Stimulated activated CD4-positive, alpha-beta T cell treated with anti-CD3 and anti-CD28 coated beads, Interleukin-1b, Interleukin-23, amount 100 ng/mL, for 48 hours (primary cell): ENCODE data around the gene GRIA3.

ENCODE experiments used
- DNase-seq: peaks from one replicate; pipeline ENCODE4 v3.0.0-alpha.2; 2020

The GRIA3 gene

DNA sequence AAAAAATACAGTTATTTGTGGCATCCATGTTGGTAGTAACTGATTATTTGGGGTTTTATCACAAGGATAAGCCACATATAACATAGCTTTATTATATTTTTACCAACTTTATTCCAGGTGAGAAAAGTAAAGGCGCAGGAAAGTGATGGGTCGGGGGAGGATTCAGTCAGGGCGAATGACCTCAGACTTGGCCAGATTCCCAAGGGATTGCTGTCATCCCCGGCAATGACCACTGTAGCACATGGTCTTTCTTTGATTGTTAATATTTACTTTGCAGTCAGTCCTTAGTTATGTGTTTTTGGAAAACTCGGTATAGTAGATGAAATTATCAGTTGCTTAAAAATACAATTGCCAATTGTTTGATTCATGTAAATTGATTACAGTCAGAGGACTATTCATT lies 17.6 kb downstream of the GRIA3 start:
- no peak for DNase-seq

DNA sequence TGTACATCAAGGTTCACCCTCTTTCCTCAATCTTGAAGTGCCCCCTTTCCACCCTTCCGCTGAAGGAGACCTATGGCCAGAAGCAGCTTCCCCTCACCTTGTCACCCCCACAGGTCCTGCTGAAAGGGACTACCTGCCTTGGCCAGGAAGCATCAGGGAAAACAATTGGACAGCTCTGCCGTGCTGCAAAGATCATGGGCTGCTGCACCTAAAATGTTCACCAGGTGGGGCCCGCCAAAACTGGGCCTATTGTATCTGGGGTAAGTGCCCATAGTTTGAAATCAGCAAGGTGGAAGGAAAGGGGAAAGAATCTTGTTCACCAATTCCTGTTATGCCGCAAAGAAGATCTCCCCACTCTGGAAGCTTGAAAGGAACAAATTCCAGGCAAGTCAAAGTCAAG lies 18.4 kb downstream of the GRIA3 start:
- DNase-seq: no peak

GRCh38 chrX:123203772-123204171 lies 19.7 kb downstream of the GRIA3 start:
- no peak for DNase-seq

GRCh38 chrX:123206176-123206575 lies 22.1 kb downstream of the GRIA3 start:
- no peak for DNase-seq

DNA sequence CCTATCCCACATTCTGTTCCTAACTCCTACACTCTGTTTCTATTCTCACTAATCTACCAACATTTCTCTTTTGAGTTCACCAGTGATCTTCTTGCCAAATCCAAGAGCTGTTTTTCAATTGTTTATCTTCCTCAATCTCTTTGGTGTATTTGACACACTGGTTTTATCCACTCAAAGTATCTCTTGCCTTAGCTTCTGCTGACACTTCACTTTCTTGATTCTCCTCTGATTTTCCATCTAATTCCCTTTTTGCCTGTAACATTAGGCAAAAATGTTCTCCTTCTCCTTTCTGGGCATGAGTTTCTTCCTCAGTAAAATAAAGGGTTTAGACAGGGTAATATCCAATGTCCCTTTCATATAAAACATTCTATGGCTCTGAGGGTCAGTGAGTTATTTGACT lies 26.2 kb downstream of the GRIA3 start:
- DNase-seq: no peak

GRCh38 chrX:123215397-123216089 lies 31.5 kb downstream of the GRIA3 start:
- DNase-seq: no peak

DNA sequence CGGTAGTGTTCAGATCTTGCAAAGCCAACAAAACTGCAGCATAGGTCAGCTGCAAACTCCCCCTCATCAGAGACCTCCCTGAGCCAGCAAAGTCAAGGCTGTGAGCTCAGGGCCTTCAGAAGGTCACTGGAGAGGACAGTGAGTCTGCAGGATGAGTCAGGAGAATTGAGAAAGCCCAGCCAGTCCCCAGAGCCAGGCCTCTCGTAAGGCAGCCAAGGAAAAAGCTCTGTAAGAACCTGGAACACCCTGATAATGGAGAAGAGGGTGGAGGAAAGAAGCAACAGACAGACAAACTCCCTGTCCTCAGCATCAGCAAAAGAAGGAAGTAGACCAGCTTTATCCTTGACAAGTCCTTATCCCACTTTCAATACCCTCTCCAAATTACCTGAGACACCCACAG lies 33.0 kb downstream of the GRIA3 start:
- DNase-seq: no peak

DNA sequence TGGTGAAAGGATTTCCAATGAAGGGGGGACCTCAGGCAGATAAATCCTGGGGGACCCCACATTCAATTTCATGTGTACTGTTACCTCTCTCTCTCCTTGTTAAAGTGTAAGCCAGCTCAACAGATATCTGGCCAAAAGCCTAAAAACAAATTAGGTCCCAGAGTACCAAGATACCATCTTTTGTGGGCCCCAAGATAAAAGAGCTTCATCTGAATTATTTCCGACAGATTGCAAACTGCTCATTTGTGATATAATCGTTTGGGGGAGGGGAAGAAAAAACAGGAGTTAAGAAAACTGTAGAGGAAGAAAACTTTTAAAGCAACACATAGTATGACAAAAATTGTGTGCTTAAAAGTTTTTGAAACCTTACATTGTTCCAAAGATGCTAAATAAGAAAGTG lies 33.6 kb downstream of the GRIA3 start:
- DNase-seq: no peak

- no peak for DNase-seq
These were observed 35.8 kb downstream of the GRIA3 start for GRCh38 chrX:123219916-123220315.

DNA sequence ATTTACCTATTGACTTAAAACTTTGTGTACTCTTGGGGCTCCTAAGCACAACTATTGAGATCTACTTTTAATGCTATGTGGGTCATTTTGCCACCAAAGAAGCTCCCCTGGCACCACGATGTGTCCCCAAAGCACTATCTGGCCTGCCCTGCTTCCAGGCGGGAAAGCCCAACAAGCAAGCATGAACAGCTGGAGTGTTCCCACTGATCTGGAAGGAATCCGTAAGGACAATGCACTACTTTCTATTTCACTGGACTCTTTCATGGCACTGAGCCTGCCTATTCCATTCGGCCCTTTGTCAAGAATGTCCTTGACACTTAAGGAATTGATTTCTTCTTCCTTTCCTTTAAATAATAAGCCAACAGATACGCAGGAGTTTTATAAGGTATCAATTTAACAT lies 38.8 kb downstream of the GRIA3 start:
- no peak for DNase-seq

DNA sequence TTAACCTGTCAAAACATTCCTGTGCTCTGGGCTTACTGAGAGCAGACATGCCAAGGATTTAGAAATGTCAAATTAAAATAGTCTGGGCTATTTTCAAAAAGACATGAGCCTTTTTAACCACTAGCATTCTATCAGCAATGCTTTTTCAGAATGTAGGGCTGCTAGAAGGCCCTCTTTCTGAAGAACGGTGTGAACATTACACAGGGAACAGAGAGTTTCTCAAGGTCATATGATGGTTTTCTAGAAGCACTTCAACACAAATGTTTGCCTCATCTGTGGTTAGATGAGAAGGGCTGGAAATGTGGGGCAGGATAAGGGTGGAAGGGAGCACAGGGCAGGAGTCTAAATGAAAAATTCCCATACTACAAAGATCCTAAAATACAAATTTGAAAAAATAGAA lies 39.3 kb downstream of the GRIA3 start:
- no peak for DNase-seq

- DNase-seq: no peak
These were observed 39.8 kb downstream of the GRIA3 start for GRCh38 chrX:123223859-123224258.

DNA sequence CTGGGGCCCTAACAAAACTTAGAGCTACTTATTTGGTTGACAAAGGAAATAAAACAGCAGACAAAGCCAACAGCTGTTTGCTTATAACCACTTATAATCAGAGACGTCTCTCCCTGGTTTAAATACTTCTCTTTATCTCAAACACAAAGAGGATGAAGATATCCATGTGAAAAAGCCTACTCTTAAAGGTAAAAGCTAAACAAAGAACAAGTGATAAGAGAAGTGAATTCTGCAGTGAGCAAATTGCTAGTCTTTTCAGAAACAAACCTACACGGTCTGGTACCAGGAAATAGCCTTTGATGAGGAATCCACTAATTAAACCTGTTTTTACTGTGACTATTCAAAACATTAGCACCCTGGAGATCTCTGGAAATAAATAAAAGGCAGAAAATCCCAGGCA lies 46.7 kb downstream of the GRIA3 start:
- DNase-seq: no peak

- no peak for DNase-seq
These were observed 52.8 kb downstream of the GRIA3 start for GRCh38 chrX:123236859-123237258.

DNA sequence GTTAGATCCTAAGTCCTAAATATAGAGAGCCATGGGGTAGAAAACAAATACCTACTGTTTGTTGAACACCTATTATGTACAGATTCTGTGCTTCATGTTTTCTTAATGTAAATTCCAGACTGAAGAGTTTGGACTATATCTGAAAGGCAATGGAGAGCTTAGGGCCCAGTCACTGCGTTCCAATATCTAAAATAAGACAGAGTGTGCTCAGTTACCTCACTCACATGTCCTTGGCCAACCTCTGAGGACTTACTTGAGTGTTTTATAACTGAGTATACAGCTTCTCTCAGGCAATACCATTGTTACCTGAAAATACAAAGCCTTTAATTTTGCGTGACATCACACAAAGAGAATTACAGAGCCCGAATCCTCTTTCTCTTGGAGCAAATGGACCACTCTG lies 53.2 kb downstream of the GRIA3 start:
- DNase-seq: no peak

DNA sequence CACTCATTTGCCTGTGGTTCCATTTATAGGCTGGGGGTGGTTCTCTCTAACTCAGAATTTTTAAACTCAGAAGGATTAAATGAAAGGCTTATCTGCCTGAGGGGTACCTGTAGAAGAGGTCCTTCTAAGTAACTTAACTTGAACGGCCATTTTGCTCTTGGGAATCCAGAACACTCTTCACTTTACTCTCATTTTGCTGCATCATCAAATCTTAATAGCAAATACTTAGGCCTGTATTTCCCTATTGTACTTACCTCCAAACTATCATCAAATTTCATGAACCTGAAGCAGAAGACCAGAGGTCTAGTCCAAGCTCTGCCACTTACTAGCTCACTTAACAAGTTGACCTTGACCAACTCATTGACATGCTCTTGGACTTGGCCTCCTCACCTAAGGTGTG lies 70.4 kb downstream of the GRIA3 start:
- no peak for DNase-seq

- no peak for DNase-seq
These were observed 72.3 kb downstream of the GRIA3 start for GRCh38 chrX:123256378-123256777.

- no peak for DNase-seq
These were observed 76.9 kb downstream of the GRIA3 start for GRCh38 chrX:123260920-123261418.

GRCh38 chrX:123263270-123263669 lies 79.2 kb downstream of the GRIA3 start:
- DNase-seq: no peak

- DNase-seq: no peak
These were observed 79.7 kb downstream of the GRIA3 start for GRCh38 chrX:123263747-123264146.

DNA sequence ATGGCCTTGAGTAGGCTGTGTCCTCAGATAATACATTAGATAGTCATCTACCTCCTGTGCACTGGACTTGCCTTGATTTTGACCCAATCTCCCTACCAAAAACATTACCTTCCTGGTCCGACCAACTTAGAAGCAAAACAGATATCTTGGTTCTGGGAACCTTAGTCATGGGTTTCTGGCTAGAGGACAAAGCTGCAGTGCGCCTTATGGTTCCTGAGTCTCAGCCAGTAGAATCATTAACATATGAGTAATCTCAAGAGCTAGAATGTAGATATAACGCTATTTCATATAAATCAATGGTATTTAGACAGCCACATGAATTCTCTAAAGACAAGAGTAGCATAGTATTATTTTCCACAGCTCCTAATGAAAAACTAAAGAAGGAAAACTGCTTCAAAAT lies 83.1 kb downstream of the GRIA3 start:
- no peak for DNase-seq

GRCh38 chrX:123271902-123272301 lies 87.8 kb downstream of the GRIA3 start:
- no peak for DNase-seq

DNA sequence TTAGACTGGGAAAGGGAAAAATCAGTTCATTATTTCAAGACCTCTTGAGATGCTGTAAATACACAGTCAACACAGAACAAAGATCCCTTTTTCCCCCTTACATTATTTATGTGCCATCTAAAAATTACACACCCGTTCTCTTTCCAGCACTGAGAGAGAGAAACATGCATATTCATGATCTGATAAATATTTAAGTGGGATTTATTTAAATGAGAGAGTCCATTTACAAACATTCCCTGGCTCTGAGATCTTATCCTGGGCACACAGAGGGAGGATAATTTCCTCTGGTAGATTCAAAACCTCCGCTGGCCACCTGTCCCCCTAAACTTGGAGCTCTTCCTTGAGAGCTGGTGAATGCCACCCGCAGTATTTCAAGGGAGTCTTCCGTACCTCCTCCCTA lies 88.6 kb downstream of the GRIA3 start:
- no peak for DNase-seq

DNA sequence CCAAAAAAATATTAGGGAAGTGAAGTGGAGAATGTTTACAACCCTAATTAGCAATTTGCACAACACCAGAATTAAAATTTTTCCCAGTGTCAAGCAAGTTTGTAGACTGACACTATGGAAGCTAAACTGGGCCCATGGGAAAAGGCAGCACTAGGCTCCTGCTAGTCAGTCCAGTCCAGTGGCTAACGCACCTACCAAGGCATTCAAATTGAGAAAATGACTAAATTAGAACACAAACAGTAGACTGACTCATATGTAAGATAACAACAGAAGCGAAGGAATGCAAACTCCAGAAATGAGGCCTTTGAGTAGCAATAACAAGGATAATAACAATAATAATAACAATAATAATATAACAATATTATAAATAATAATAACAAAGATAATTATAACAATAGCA lies 90.7 kb downstream of the GRIA3 start:
- DNase-seq: no peak

- DNase-seq: no peak
These were observed 93.3 kb downstream of the GRIA3 start for GRCh38 chrX:123277347-123277746.
